HFFc6 (cell line): ENCODE data around the gene P2RY8. TPM values are rescaled to one million over a fixed set of nuclear protein-coding genes. Genes with fewer than 3 reads are reported as not detected.

ENCODE experiments used
- DNase-seq: peaks from one replicate; pipeline ENCODE4 v3.0.0-alpha.2; 2018
- H3K27ac Mint-ChIP-seq: 2 replicates; pipeline ENCODE4 v1.8.0; 2020; ENCODE audit warnings: mild to moderate bottlenecking, mixed read lengths
- H3K27me3 Mint-ChIP-seq: 2 replicates; pipeline ENCODE4 v1.8.0; 2021; ENCODE audit warnings: mild to moderate bottlenecking, moderate library complexity, mixed read lengths; ENCODE audit not compliant: insufficient read depth
- H3K36me3 Mint-ChIP-seq: 2 replicates; pipeline ENCODE4 v1.8.0; 2021; ENCODE audit warnings: low read depth, mixed read lengths
- H3K4me1 Mint-ChIP-seq: 2 replicates; pipeline ENCODE4 v1.8.0; 2020; ENCODE audit warnings: low read depth, mixed read lengths
- H3K4me3 Mint-ChIP-seq: 2 replicates; pipeline ENCODE4 v1.8.0; 2020; ENCODE audit warnings: mild to moderate bottlenecking, moderate library complexity, mixed read lengths
- H3K9me3 Mint-ChIP-seq: 2 replicates; pipeline ENCODE4 v1.8.0; 2020; ENCODE audit warnings: mild to moderate bottlenecking, mixed read lengths
- CTCF ChIP-seq: fragments of 200-600 bp; sonication (generic); IDR thresholded peaks from 2 replicates; pipeline ENCODE4 v1.5.0; 2021; ENCODE audit warnings: antibody characterized with exemption, mild to moderate bottlenecking
- long read RNA-seq: library from polyadenylated mRNA; unstranded; transcript quantifications from one replicate; pipeline ENCODE4 v2.0.0, GENCODE V29; 2019
- total RNA-seq, 6 experiments: library from RNA; stranded (reverse); fragmentation: NEBNext Ultra II Directional; extraction: Animal tissue kit (Norgen Biotek cat#: 25700); gene quantifications; 2 replicates in 1 of 6; 3 replicates in 5 of 6; pipeline ENCODE4 v1.2.3, GENCODE V29; 2021

The P2RY8 gene, protein sequence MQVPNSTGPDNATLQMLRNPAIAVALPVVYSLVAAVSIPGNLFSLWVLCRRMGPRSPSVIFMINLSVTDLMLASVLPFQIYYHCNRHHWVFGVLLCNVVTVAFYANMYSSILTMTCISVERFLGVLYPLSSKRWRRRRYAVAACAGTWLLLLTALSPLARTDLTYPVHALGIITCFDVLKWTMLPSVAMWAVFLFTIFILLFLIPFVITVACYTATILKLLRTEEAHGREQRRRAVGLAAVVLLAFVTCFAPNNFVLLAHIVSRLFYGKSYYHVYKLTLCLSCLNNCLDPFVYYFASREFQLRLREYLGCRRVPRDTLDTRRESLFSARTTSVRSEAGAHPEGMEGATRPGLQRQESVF
- not detected for total RNA-seq
- long read RNA-seq: 0 reads

GRCh38 chrX:1537031-1537715, at the start of gene P2RY8:
Gene P2RY8 (minus strand): TSS chrX:1537185. CDS start chrX:1466558, 70,627 bp downstream.
- TF ChIP-seq CTCF: no peak
- peaks cover 8% of the 10 kb centered on the region; the same call in 1 of the 2 replicates for H3K27me3 Mint-ChIP-seq
- no peaks in the 10 kb centered on the region for H3K36me3 Mint-ChIP-seq
- peaks cover 8% of the 10 kb centered on the region; the same call in 1 of the 2 replicates for H3K4me1 Mint-ChIP-seq
- no peak within 1 kb of the TSS for H3K27ac Mint-ChIP-seq
- peak within 1 kb of the TSS; percentile 56; the same call in 1 of the 2 replicates for H3K4me3 Mint-ChIP-seq
- no peak for DNase-seq
- peaks cover 3% of the 10 kb centered on the region; the same call in 1 of the 2 replicates for H3K9me3 Mint-ChIP-seq

DNA sequence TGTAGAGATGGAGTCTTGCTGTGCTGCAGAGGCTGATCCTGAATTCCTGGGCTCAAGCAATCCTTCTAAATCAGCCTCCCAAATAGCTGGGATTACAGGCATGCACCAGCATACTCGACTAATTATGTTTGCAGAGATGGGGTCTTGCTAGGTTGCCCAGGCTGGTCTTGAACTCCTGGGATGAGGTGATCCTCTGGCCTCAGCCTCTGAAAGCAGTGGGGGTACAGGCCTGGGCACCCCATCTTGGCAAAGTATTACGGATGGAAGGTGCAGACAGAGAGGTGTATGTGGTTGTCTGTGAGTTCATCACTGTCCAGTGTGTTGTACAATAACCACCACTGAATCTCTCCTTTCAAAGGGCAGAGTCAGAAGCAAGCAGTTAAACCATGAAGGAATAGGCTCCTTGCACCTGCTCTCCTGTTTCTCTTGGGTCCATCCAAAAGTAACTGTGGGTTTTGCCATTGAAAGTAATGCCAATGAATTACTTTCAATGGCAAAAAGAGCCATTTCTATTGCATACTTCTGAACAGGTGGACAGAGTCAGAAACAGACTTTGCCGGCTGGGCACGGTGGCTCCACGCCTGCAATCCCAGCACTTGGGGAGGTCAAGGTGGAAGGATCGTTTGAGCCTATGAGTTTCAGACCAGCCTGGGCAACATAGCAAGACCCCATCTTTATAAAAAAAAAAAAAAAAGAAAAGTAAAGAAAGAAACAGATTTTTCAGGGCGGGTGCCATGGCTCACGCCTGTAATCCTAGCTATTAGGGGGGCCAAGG, 47.4 kb upstream of the P2RY8 start:
- no peak for TF ChIP-seq CTCF
- Mint-ChIP-seq H3K27me3 (peaks cover 2% of the 10 kb centered on the region; the same call in 1 of the 2 replicates), H3K27ac (no peak overlapping the region), H3K9me3 (no peaks in the 10 kb centered on the region), H3K36me3 (no peaks in the 10 kb centered on the region), H3K4me1 (peaks cover 12% of the 10 kb centered on the region), H3K4me3 (no peak overlapping the region)
- DNase-seq: no peak

DNA sequence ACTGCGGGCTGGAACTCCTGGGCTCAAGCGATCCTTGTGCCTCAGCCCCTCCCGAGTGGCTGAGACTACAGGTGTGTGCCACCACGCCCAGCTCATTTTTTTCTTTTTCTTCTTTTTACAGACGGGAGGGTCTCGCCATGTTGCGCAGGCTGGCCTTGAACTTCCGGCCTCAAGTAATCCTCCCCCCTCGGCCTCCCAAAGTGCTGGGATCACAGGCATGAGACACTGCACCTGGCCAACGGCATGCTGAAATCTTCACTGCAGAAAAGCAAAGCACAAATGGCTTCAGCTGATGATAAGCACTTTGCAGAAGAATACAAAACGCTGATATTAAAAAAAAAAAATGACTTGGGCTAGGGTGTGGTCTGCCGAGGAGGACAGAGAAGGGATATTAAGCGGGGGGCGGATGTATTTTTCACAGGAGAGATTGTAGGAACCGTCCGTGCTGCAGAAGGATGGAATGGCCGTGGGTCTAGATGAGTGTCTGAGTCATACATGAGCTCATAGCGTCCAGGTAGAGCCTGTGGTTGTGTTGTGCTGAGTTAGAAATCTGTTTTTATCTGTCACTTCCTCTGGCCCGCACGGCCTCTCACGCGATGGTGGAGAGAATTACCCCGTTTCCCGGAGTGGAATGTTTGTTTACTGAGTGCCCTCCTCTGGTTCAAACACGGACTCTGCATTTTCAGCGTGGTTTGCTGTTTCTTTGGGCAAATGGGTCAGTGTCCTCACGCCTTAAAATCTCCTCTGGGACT, 45.9 kb upstream of the P2RY8 start:
- peak overlapping the region; percentile 48; the same call in 1 of the 2 replicates for H3K27ac Mint-ChIP-seq
- H3K9me3 Mint-ChIP-seq: no peaks in the 10 kb centered on the region
- TF ChIP-seq CTCF: no peak
- H3K36me3 Mint-ChIP-seq: no peaks in the 10 kb centered on the region
- H3K27me3 Mint-ChIP-seq: peaks cover 2% of the 10 kb centered on the region; the same call in 1 of the 2 replicates
- peaks cover 12% of the 10 kb centered on the region for H3K4me1 Mint-ChIP-seq
- peak; percentile 50 for DNase-seq
- H3K4me3 Mint-ChIP-seq: peak overlapping the region; percentile 49; the same call in 1 of the 2 replicates

DNA sequence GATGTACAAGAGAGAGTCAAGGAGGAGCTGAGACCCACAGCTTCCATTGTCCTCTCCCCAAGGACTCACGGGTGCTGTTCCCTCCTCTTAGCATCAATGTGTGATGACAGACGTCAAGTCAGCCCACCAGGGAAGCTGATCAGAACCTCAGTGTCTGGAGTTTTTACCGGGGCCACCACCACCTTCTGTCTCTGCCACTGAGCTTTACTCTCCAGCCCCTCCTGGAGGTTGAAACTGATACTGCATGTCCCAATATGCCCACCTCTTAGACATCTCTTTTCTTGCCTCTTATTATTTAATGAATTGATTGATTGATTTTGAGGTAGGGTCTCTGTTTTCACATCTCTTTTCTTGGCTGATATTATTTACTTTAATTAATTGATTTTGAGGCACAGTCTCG, 44.1 kb upstream of the P2RY8 start:
- H3K27me3 Mint-ChIP-seq: peaks cover 2% of the 10 kb centered on the region; the same call in 1 of the 2 replicates
- DNase-seq: peak; percentile 16
- peak; percentile 89 for TF ChIP-seq CTCF
- no peak overlapping the region for H3K4me3 Mint-ChIP-seq
- no peaks in the 10 kb centered on the region for H3K36me3 Mint-ChIP-seq
- no peaks in the 10 kb centered on the region for H3K9me3 Mint-ChIP-seq
- no peak overlapping the region for H3K27ac Mint-ChIP-seq
- peaks cover 12% of the 10 kb centered on the region for H3K4me1 Mint-ChIP-seq
